Mammary epithelial cell (primary cell): ENCODE measurements around the gene HDGFL2.

Experiments
- CTCF ChIP-seq, 2 donors: IDR thresholded peaks in 1 of 2; conservative IDR thresholded peaks in 1 of 2; 2 replicates each; pipeline ENCODE4 v1.5.1; 2011 to 2012; ENCODE audit warnings: inconsistent platforms in 2 of 2, low read length in 2 of 2, mild to moderate bottlenecking in 2 of 2, control low read depth in 1 of 2, low read depth in 1 of 2; ENCODE audit not compliant: insufficient read depth in 1 of 2; ENCODE audit errors: extremely low read depth in 1 of 2
- EZH2 ChIP-seq: IDR thresholded peaks from 2 replicates; pipeline ENCODE4 v1.6.1; 2012; ENCODE audit warnings: low read length, inconsistent platforms, borderline replicate concordance

GRCh38 chr19:4447327-4448146 lies 24.6 kb upstream of the HDGFL2 start:
- no peak for TF ChIP-seq CTCF (conservative IDR thresholded peaks at IDR 0.05 in 1 of 2, IDR thresholded peaks at IDR 0.05 in 1 of 2; ENCODE audit: extremely low read depth in 1 of 2, insufficient read depth in 1 of 2, low read depth in 1 of 2, low read length in 2 of 2)
- no peak for TF ChIP-seq EZH2
